ENCODE results near the gene ANKRD11.

ANKRD11 gene

GRCh38 chr16:89490439-89491237 is at the start of gene ANKRD11:
ANKRD11 (minus strand) TSS chr16:89490561; CDS start chr16:89317019, 173,542 bp downstream.
- peak; percentile 99 for DNase-seq (ENCODE audit: low read depth, low spot score)

GRCh38 chr16:89538286-89538685 is 47.9 kb upstream of the ANKRD11 start:
- DNase-seq (ENCODE audit: low read depth, low spot score) = no peak

GRCh38 chr16:89537549-89537925 is 47.2 kb upstream of the ANKRD11 start:
- no peak for DNase-seq (ENCODE audit: low read depth, low spot score)

GRCh38 chr16:89536886-89537548 is 46.7 kb upstream of the ANKRD11 start:
- DNase-seq (ENCODE audit: low read depth, low spot score) = no peak

- DNase-seq (ENCODE audit: low read depth, low spot score) = no peak
Observed at GRCh38 chr16:89536371-89536770, 46.0 kb upstream of the ANKRD11 start.

GRCh38 chr16:89534252-89534756 is 43.9 kb upstream of the ANKRD11 start:
- DNase-seq (ENCODE audit: low read depth, low spot score) = no peak

GRCh38 chr16:89531821-89532526 is 41.6 kb upstream of the ANKRD11 start:
- DNase-seq (ENCODE audit: low read depth, low spot score) = no peak

GRCh38 chr16:89530401-89531381 is 40.3 kb upstream of the ANKRD11 start:
- no peak for DNase-seq (ENCODE audit: low read depth, low spot score)

GRCh38 chr16:89529097-89529496 is 38.7 kb upstream of the ANKRD11 start:
- DNase-seq (ENCODE audit: low read depth, low spot score) = no peak

GRCh38 chr16:89525146-89525913 is 35.0 kb upstream of the ANKRD11 start:
- no peak for DNase-seq (ENCODE audit: low read depth, low spot score)

GRCh38 chr16:89523680-89524344 is 33.5 kb upstream of the ANKRD11 start:
- DNase-seq (ENCODE audit: low read depth, low spot score) = no peak

GRCh38 chr16:89522287-89522686 is 31.9 kb upstream of the ANKRD11 start:
- DNase-seq (ENCODE audit: low read depth, low spot score) = no peak

- no peak for DNase-seq (ENCODE audit: low read depth, low spot score)
Observed at GRCh38 chr16:89519881-89520280, 29.5 kb upstream of the ANKRD11 start.

GRCh38 chr16:89517128-89517527 is 26.8 kb upstream of the ANKRD11 start:
- DNase-seq (ENCODE audit: low read depth, low spot score) = no peak

GRCh38 chr16:89512453-89512852 is 22.1 kb upstream of the ANKRD11 start:
- DNase-seq (ENCODE audit: low read depth, low spot score) = no peak

- DNase-seq (ENCODE audit: low read depth, low spot score) = no peak
Observed at GRCh38 chr16:89511374-89511773, 21.0 kb upstream of the ANKRD11 start.

- no peak for DNase-seq (ENCODE audit: low read depth, low spot score)
Observed at GRCh38 chr16:89510526-89510925, 20.2 kb upstream of the ANKRD11 start.

- DNase-seq (ENCODE audit: low read depth, low spot score) = peak; percentile 68
Observed at GRCh38 chr16:89507834-89508590, 17.7 kb upstream of the ANKRD11 start, which contains the start of gene SPG7. SPG7 (plus strand) TSS chr16:89508403; CDS start chr16:89508418, 15 bp downstream.
